ENCODE data around the gene AQP11. TPM values are rescaled to one million over a fixed set of nuclear protein-coding genes. Genes with fewer than 3 reads are reported as not detected.

AQP11 gene
- total RNA-seq, 1 experiment from 2014 or later, result 0.20 TPM

DNA sequence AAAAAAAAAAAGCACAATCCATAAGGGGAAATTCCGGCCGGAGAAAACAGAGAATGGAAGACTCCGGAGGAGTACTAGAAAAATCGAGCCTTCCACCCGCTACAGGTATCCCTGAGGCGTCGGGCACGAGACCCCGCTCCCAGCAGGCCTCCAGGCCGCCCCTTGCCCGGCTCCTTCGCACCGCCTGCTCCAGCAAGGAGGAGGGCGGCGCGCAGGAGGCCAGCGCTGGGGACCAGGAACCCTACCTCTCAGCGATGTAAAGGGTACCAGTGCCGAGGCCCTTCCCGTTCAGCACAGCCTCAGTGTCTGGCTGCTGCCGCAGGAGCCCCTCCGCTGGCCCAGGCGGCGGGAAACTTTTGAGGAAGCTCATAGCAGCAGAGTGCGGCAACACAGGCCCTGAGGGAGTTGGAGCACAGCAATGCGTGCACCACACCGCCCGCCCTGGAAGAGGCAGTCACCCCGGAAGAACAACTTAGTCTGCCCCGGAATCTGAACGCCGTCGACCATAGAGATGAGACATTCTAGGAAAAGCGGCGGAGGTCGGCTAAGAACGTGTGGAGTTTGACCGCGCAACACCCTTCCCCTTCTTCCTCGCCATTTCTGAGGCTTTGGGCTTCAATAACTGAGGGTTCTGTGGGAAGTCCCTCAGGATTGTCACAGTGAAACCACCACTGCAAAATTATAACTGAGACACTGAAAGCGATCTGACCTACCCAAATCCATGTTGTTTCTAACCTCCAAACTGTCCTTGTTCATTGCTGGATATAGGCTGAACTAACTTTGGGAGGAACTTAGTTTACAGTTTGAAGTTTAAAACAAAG is 47.8 kb downstream of the AQP11 start, which contains the start of gene CLNS1A (continued):
- TF ChIP-seq ZFX (IDR thresholded peaks at IDR 0.05), result peak; percentile 94
- TF ChIP-seq, protein P1, sequence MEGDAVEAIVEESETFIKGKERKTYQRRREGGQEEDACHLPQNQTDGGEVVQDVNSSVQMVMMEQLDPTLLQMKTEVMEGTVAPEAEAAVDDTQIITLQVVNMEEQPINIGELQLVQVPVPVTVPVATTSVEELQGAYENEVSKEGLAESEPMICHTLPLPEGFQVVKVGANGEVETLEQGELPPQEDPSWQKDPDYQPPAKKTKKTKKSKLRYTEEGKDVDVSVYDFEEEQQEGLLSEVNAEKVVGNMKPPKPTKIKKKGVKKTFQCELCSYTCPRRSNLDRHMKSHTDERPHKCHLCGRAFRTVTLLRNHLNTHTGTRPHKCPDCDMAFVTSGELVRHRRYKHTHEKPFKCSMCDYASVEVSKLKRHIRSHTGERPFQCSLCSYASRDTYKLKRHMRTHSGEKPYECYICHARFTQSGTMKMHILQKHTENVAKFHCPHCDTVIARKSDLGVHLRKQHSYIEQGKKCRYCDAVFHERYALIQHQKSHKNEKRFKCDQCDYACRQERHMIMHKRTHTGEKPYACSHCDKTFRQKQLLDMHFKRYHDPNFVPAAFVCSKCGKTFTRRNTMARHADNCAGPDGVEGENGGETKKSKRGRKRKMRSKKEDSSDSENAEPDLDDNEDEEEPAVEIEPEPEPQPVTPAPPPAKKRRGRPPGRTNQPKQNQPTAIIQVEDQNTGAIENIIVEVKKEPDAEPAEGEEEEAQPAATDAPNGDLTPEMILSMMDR (IDR thresholded peaks at IDR 0.05 in 2 of 3, conservative IDR thresholded peaks at IDR 0.05 in 1 of 3; ENCODE audit: borderline replicate concordance in 1 of 3, insufficient read depth in 1 of 3, low read depth in 2 of 3, low read length in 2 of 3), result no peak
- no peak for TF ChIP-seq CEBPB (IDR thresholded peaks at IDR 0.05; ENCODE audit: low read depth)
- peak; percentile 82 for TF ChIP-seq POLR2A (IDR thresholded peaks at IDR 0.05; ENCODE audit: borderline replicate concordance, extremely low read depth, insufficient read depth, insufficient read length)
- TF ChIP-seq, protein P2, sequence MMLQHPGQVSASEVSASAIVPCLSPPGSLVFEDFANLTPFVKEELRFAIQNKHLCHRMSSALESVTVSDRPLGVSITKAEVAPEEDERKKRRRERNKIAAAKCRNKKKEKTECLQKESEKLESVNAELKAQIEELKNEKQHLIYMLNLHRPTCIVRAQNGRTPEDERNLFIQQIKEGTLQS (IDR thresholded peaks at IDR 0.05), result no peak
- TF ChIP-seq, protein P3, sequence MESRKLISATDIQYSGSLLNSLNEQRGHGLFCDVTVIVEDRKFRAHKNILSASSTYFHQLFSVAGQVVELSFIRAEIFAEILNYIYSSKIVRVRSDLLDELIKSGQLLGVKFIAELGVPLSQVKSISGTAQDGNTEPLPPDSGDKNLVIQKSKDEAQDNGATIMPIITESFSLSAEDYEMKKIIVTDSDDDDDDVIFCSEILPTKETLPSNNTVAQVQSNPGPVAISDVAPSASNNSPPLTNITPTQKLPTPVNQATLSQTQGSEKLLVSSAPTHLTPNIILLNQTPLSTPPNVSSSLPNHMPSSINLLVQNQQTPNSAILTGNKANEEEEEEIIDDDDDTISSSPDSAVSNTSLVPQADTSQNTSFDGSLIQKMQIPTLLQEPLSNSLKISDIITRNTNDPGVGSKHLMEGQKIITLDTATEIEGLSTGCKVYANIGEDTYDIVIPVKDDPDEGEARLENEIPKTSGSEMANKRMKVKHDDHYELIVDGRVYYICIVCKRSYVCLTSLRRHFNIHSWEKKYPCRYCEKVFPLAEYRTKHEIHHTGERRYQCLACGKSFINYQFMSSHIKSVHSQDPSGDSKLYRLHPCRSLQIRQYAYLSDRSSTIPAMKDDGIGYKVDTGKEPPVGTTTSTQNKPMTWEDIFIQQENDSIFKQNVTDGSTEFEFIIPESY (IDR thresholded peaks at IDR 0.05; ENCODE audit: extremely low read depth, insufficient replicate concordance, low read length), result peak; percentile 77
- TF ChIP-seq, protein P4, sequence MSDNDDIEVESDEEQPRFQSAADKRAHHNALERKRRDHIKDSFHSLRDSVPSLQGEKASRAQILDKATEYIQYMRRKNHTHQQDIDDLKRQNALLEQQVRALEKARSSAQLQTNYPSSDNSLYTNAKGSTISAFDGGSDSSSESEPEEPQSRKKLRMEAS (IDR thresholded peaks at IDR 0.05), result peak; percentile 92
- 0 out of 2 replicates have a peak, but pooled peaks have one; percentile 11 for TF ChIP-seq EGR1 (IDR thresholded peaks at IDR 0.05; ENCODE audit: low read depth)

DNA sequence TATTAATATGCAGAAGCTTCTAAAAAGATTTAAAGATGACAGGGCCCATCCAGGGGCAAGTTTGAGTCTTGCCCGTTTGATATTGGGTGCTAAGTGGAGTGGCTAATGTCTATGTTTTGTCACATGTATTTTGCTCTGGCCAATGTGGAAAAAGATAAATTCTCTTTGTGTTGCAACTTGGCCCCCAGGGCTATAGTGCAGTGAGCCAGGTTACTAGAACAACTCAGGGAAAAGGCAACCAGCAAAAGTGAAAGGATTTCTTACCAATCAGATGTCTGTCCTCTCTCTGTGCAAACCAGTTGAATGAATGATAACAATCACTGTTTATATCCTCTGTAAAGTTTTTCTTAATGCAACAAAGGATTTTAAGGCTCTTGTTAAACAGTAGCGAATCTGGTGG is 52.5 kb downstream of the AQP11 start:
- Histone ChIP-seq H3K36me3 (ENCODE audit: control insufficient read depth in 1 of 2, insufficient read depth in 2 of 2, low read length in 2 of 2) (no peaks in the 10 kb centered on the region), H3K9me2 (ENCODE audit: insufficient read depth) (no peaks in the 10 kb centered on the region), H3K4me2 (ENCODE audit: low read length) (no peak overlapping the region), H3K4me3 (replicated peaks in 1 of 2; ENCODE audit: low read depth in 1 of 2, low read length in 2 of 2) (no peak overlapping the region), H2AFZ (ENCODE audit: low read depth, low read length, poor library complexity, severe bottlenecking) (no peak overlapping the region), H3K9me3 (ENCODE audit: control insufficient read depth in 1 of 2, insufficient read depth in 1 of 2, low read depth in 1 of 2, low read length in 2 of 2) (no peaks in the 10 kb centered on the region), H3K4me1 (ENCODE audit: control insufficient read depth in 1 of 2, insufficient read depth in 2 of 2, low read length in 2 of 2) (peaks cover 7 to 29% of the 10 kb centered on the region in 2 experiments; a peak in 3 of 4 replicates), H3K9ac (ENCODE audit: low read length) (no peak overlapping the region), H3K27me3 (ENCODE audit: insufficient read depth, low read length) (no peaks in the 10 kb centered on the region), H3K79me2 (ENCODE audit: insufficient read depth, low read length) (peaks cover 5% of the 10 kb centered on the region), H4K20me1 (ENCODE audit: insufficient read depth) (no peaks in the 10 kb centered on the region), H3K27ac (ENCODE audit: low read depth, low read length) (no peak overlapping the region)
- ChIA-PET POLR2A (no interaction called here), CTCF (no interaction called here), RAD21 (ENCODE audit: low non-redundant PET in 1 of 2, low total read pairs in 2 of 2, uncharacterized antibody in 2 of 2, unreplicated experiment in 2 of 2) (no interaction called here)
- intact Hi-C loops (cut with micrococcal nuclease), result no loop called here
- no peak for TF ChIP-seq SP1 (IDR thresholded peaks at IDR 0.05; ENCODE audit: low read depth)
- no peak for DNase-seq (ENCODE audit: low read depth, low spot score)
- no TSS peak for BruUV-seq (replicated peaks)
- no peak for ATAC-seq
